VCaP (cell line): ENCODE results near the gene IL2RA.

ENCODE experiments used
- H3K27ac ChIP-seq: fragments of 450-650 bp; 2 replicates; pipeline ENCODE4 v1.5.1; 2017
- TF ChIP-seq, protein P1 (sequence below): fragments of 450-650 bp; conservative IDR thresholded peaks from 2 replicates; pipeline ENCODE4 v1.5.1; 2017; ENCODE audit warnings: mild to moderate bottlenecking, moderate library complexity

IL2RA gene

DNA sequence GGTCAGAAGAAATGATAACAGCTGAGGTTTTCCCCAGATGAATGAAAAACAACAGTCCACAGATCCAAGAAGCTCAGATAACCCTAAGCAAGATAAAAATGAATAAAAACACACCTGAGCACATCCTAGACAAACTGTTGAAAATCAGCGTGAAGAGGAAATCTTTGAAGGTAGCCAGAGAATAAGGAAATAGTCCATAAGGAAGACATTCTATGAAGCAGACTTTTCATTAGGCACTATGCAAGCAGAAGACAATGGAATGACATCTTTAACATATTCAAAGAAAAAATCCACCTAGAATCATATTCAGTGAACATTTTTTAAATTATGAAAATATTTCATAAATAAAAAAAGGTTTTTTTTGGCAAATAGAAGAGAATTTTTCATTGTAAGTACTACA lies 69.8 kb downstream of the IL2RA start:
- TF ChIP-seq, protein P1, sequence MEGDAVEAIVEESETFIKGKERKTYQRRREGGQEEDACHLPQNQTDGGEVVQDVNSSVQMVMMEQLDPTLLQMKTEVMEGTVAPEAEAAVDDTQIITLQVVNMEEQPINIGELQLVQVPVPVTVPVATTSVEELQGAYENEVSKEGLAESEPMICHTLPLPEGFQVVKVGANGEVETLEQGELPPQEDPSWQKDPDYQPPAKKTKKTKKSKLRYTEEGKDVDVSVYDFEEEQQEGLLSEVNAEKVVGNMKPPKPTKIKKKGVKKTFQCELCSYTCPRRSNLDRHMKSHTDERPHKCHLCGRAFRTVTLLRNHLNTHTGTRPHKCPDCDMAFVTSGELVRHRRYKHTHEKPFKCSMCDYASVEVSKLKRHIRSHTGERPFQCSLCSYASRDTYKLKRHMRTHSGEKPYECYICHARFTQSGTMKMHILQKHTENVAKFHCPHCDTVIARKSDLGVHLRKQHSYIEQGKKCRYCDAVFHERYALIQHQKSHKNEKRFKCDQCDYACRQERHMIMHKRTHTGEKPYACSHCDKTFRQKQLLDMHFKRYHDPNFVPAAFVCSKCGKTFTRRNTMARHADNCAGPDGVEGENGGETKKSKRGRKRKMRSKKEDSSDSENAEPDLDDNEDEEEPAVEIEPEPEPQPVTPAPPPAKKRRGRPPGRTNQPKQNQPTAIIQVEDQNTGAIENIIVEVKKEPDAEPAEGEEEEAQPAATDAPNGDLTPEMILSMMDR, result no peak
- H3K27ac ChIP-seq, result no peak overlapping the region

DNA sequence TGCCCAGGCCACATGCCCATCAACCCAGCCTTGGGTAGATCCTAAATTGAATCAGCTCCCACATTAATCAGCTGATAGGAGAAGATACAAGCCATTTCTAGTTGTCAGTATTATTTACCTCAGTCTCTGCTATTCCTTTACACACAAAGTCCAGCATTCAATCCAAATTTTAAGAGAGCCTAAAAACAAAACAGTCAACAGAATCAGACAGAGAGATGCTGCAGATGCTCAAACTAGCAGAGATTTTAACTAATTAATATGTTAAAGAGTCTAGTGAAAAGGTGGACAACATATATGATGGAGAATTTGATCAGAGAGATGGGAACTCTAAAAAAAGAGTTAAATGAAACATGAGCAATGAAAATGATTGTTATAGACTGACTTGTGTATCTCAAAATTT lies 70.5 kb downstream of the IL2RA start:
- no peak overlapping the region for H3K27ac ChIP-seq
- TF ChIP-seq, protein P1, result no peak

DNA sequence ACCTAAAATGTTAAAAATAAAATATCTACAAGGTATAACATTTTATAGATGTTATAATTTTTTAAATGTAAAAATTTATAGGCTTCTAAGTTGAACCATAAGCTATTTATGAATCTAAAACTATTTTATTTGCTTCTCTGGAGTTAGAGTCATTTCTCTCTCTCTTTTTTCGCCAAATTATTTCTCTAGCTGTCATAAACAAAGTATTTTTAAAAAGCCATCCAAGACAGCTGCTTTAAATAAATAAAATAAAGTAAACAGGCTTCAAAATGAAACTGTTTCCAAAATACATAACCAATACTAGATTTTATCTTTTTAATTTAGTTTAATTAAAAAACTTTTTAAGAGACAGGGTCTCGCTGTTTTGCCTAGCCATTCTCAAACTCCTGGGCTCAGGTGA lies 72.4 kb downstream of the IL2RA start:
- TF ChIP-seq, protein P1, result no peak
- no peak overlapping the region for H3K27ac ChIP-seq

DNA sequence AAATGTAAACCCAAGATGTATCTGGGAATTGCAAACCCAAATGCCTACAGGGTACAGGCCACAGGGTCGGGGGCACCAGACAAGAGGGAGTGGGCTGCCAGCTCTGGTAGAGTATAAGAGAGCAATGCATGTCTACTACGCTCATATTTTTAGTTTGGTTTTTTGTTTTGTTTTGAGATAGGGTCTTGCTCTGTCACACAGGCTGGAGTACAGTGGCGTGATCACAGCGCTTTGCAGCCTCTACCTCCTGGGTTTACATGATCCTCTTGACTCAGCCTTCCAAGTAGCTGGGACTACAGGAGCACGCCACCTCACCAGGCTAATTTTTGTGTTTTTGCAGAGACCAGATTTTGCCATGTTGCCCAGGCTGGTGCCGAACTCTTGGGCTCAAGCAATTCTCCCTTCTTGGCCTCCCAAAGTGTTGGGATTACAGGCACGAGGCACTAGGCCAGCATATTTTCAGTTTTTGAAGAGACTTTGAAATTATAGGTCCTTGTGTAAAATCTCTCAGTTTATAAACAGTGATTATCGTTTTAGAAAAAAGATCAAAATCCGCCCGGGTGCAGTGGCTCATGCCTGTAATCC lies 73.7 kb downstream of the IL2RA start:
- no peak overlapping the region for H3K27ac ChIP-seq
- TF ChIP-seq, protein P1, result no peak

GRCh38 chr10:5987747-5988146 lies 74.4 kb downstream of the IL2RA start:
- TF ChIP-seq, protein P1, result no peak
- H3K27ac ChIP-seq, result no peak overlapping the region

DNA sequence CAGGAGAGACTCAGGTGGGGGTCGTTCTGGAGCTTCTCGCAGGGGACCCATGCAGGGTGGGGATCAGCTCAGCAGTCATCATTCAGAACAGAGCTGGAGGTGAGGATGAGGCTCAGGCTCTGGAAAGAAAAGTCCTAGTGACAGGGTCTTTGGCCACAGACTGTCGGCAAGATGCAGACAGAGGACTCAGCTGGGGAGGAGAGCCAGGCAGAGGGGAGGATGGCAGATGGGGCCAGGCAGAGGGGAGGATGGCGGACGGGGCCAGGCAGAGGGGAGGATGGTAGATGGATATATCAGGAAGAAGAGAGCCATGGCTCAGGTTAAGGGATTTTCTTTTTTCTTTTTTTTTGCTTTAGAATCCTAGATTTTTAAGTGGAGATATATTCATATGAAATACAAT lies 77.1 kb downstream of the IL2RA start:
- H3K27ac ChIP-seq, result no peak overlapping the region
- TF ChIP-seq, protein P1, result no peak

GRCh38 chr10:5983774-5984173 lies 78.4 kb downstream of the IL2RA start:
- H3K27ac ChIP-seq, result no peak overlapping the region
- TF ChIP-seq, protein P1, result no peak
